ENCODE data around the gene CAMP. TPM values are rescaled to one million over a fixed set of nuclear protein-coding genes. Genes with fewer than 3 reads are reported as not detected.
A peak's percentile ranks its signal among the peaks of the same experiment; 100 is the strongest.

The CAMP gene
- total RNA-seq, 1 donor: not detected

GRCh38 chr3:48184299-48184698, 39.0 kb upstream of the CAMP start:
- Histone ChIP-seq H3K9me3 (ENCODE audit: low read depth, low read length) (no peaks in the 10 kb centered on the region), H3K4me1 (ENCODE audit: insufficient read depth, low read length) (peaks cover 13% of the 10 kb centered on the region), H3K36me3 (ENCODE audit: insufficient read depth, low read length) (peaks cover 46% of the 10 kb centered on the region), H2AFZ (ENCODE audit: low read length) (no peak overlapping the region), H4K20me1 (ENCODE audit: insufficient read depth, low read length) (no peaks in the 10 kb centered on the region), H3K4me3 (ENCODE audit: insufficient read depth, low read length) (no peak overlapping the region), H3K27ac (ENCODE audit: low read depth, low read length) (no peak overlapping the region), H3K79me2 (ENCODE audit: insufficient read depth, low read length) (peaks cover 36% of the 10 kb centered on the region), H3K4me2 (ENCODE audit: insufficient read depth, low read length) (no peak overlapping the region), H3K27me3 (ENCODE audit: insufficient read depth, low read length) (no peaks in the 10 kb centered on the region)
- TF ChIP-seq CTCF (IDR thresholded peaks at IDR 0.05; ENCODE audit: extremely low read depth, low read depth, low read length): no peak
- no peak for DNase-seq (ENCODE audit: insufficient read length, low spot score, missing footprints)

GRCh38 chr3:48185129-48185528, 38.2 kb upstream of the CAMP start:
- DNase-seq (ENCODE audit: insufficient read length, low spot score, missing footprints): no peak
- no peak for TF ChIP-seq CTCF (IDR thresholded peaks at IDR 0.05; ENCODE audit: extremely low read depth, low read depth, low read length)

GRCh38 chr3:48186631-48187300, 36.5 kb upstream of the CAMP start:
- no peak for TF ChIP-seq CTCF (IDR thresholded peaks at IDR 0.05; ENCODE audit: extremely low read depth, low read depth, low read length)
- no peaks in the 10 kb centered on the region for H4K20me1 ChIP-seq (ENCODE audit: insufficient read depth, low read length)
- H3K27me3 ChIP-seq (ENCODE audit: insufficient read depth, low read length): no peaks in the 10 kb centered on the region
- no peak for DNase-seq (ENCODE audit: insufficient read length, low spot score, missing footprints)
- peak overlapping the region; percentile 97 for H3K4me3 ChIP-seq (ENCODE audit: insufficient read depth, low read length)
- peaks cover 13% of the 10 kb centered on the region for H3K4me1 ChIP-seq (ENCODE audit: insufficient read depth, low read length)
- no peaks in the 10 kb centered on the region for H3K9me3 ChIP-seq (ENCODE audit: low read depth, low read length)
- H2AFZ ChIP-seq (ENCODE audit: low read length): peak overlapping the region; percentile 95
- H3K27ac ChIP-seq (ENCODE audit: low read depth, low read length): peak overlapping the region; percentile 69
- peaks cover 32% of the 10 kb centered on the region for H3K79me2 ChIP-seq (ENCODE audit: insufficient read depth, low read length)
- H3K4me2 ChIP-seq (ENCODE audit: insufficient read depth, low read length): peak overlapping the region; percentile 93
- peaks cover 29% of the 10 kb centered on the region for H3K36me3 ChIP-seq (ENCODE audit: insufficient read depth, low read length)

More at GRCh38 chr3:48185129-48185528, 38.2 kb upstream of the CAMP start:
- peaks cover 36% of the 10 kb centered on the region for H3K79me2 ChIP-seq (ENCODE audit: insufficient read depth, low read length)
- no peak overlapping the region for H3K27ac ChIP-seq (ENCODE audit: low read depth, low read length)
- H2AFZ ChIP-seq (ENCODE audit: low read length): no peak overlapping the region
- no peak overlapping the region for H3K4me2 ChIP-seq (ENCODE audit: insufficient read depth, low read length)
- H3K36me3 ChIP-seq (ENCODE audit: insufficient read depth, low read length): peaks cover 39% of the 10 kb centered on the region
- H3K4me1 ChIP-seq (ENCODE audit: insufficient read depth, low read length): peaks cover 13% of the 10 kb centered on the region
- H4K20me1 ChIP-seq (ENCODE audit: insufficient read depth, low read length): no peaks in the 10 kb centered on the region
- H3K27me3 ChIP-seq (ENCODE audit: insufficient read depth, low read length): no peaks in the 10 kb centered on the region
- H3K4me3 ChIP-seq (ENCODE audit: insufficient read depth, low read length): no peak overlapping the region
- no peaks in the 10 kb centered on the region for H3K9me3 ChIP-seq (ENCODE audit: low read depth, low read length)

GRCh38 chr3:48187301-48187578, 36.1 kb upstream of the CAMP start:
- H3K79me2 ChIP-seq (ENCODE audit: insufficient read depth, low read length): peaks cover 32% of the 10 kb centered on the region
- DNase-seq (ENCODE audit: insufficient read length, low spot score, missing footprints): no peak
- H3K27ac ChIP-seq (ENCODE audit: low read depth, low read length): peak overlapping the region; percentile 69
- peaks cover 24% of the 10 kb centered on the region for H3K36me3 ChIP-seq (ENCODE audit: insufficient read depth, low read length)
- no peaks in the 10 kb centered on the region for H3K27me3 ChIP-seq (ENCODE audit: insufficient read depth, low read length)
- no peak for TF ChIP-seq CTCF (IDR thresholded peaks at IDR 0.05; ENCODE audit: extremely low read depth, low read depth, low read length)
- H2AFZ ChIP-seq (ENCODE audit: low read length): peak overlapping the region; percentile 95
- H3K9me3 ChIP-seq (ENCODE audit: low read depth, low read length): no peaks in the 10 kb centered on the region
- H3K4me1 ChIP-seq (ENCODE audit: insufficient read depth, low read length): peaks cover 13% of the 10 kb centered on the region
- peak overlapping the region; percentile 97 for H3K4me3 ChIP-seq (ENCODE audit: insufficient read depth, low read length)
- H4K20me1 ChIP-seq (ENCODE audit: insufficient read depth, low read length): no peaks in the 10 kb centered on the region
- peak overlapping the region; percentile 93 for H3K4me2 ChIP-seq (ENCODE audit: insufficient read depth, low read length)

All from osteoblast (primary cell).